Effector memory CD4-positive, alpha-beta T cell (primary cell): ENCODE measurements around the gene ANKRD55.
"Not testable (repeated sequence)": the region's sequence is repeated elsewhere in the genome, so short reads cannot be mapped to it uniquely, and the experiment has no call there.

Experiments used
- DNase-seq, 3 donors: peaks; one replicate each; pipeline ENCODE4 v3.0.0-alpha.2; 2020
- H3K27ac ChIP-seq: 2 replicates; pipeline ENCODE4 v1.7.0; 2013; ENCODE audit warnings: mild to moderate bottlenecking, low read length, moderate library complexity; ENCODE audit not compliant: insufficient read depth, poor library complexity, severe bottlenecking
- H3K27me3 ChIP-seq: replicated peaks from 2 replicates; pipeline ENCODE4 v1.7.0; 2013; ENCODE audit warnings: mild to moderate bottlenecking, low read length; ENCODE audit not compliant: insufficient read depth, control insufficient read depth, poor library complexity, severe bottlenecking
- H3K36me3 ChIP-seq: 2 replicates; pipeline ENCODE4 v1.7.0; 2013; ENCODE audit warnings: mild to moderate bottlenecking, low read length, moderate library complexity; ENCODE audit not compliant: control insufficient read depth, insufficient read depth
- H3K4me1 ChIP-seq: 2 replicates; pipeline ENCODE4 v1.7.0; 2013; ENCODE audit warnings: low read length, mild to moderate bottlenecking; ENCODE audit not compliant: control insufficient read depth, insufficient read depth, poor library complexity, severe bottlenecking
- H3K4me3 ChIP-seq: 2 replicates; pipeline ENCODE4 v1.7.0; 2013; ENCODE audit warnings: low read length, low read depth, mild to moderate bottlenecking; ENCODE audit not compliant: insufficient read depth, poor library complexity, severe bottlenecking
- H3K9me3 ChIP-seq: 2 replicates; pipeline ENCODE4 v1.7.0; 2013; ENCODE audit warnings: mild to moderate bottlenecking, low read length, moderate library complexity; ENCODE audit not compliant: control insufficient read depth

ANKRD55 gene

GRCh38 chr5:56253924-56254323 lies 20.8 kb upstream of the ANKRD55 start:
- Histone ChIP-seq H3K36me3 (no peaks in the 10 kb centered on the region), H3K27ac (no peak overlapping the region), H3K4me3 (no peak overlapping the region), H3K27me3 (no peaks in the 10 kb centered on the region), H3K4me1 (no peaks in the 10 kb centered on the region), H3K9me3 (no peaks in the 10 kb centered on the region)
- DNase-seq, result no peak

DNA sequence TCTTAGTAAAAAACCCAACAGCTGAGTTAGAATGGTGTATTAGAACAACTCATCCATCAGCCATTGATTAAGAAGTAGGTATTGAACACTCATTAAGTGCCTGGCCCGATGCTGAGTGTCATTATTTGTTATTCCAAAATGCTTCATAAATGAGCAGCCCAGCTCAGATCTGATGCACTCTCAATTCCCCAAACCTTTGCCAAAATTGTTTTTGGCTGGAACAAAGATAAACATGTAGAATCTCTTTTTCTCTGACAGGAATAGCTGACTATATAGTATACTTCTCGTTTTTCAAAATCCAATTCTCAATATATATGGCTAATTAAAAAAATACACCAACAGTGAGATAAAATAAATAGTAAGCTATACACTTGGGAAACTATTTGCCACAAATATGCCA lies 20.0 kb upstream of the ANKRD55 start:
- Histone ChIP-seq H3K36me3 (no peaks in the 10 kb centered on the region), H3K27ac (no peak overlapping the region)

DNA sequence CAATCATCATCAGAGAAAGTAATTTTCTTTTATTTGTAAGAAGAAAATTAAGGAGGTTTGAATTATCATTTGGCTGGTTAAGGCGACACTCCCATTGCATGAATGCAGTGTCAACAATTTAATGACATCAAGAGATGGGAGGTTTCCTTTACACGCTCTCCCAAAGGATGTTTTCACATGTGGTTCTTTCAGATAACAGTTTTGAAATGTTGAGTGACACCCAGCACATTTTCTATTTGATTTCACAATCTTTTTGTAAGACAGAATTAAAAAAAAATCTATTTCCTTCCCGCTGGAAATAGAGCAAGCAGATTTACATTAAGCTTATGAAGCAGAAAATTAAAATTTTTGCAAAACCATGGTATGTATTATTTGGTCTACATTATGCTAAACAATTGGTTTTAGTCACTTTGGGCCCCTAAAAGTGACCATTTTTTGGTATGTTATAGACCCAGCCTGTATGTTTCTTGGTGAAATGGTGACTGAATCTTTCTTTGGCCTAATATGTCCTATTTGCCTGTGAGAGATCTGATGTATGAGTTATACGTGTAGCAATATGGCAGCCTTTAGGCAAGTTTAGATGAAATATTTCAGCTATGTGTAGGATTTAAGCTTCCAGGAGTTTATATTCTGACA lies 18.9 kb upstream of the ANKRD55 start:
- Histone ChIP-seq H3K4me3 (no peak overlapping the region), H3K27ac (no peak overlapping the region), H3K36me3 (no peaks in the 10 kb centered on the region), H3K9me3 (no peaks in the 10 kb centered on the region), H3K4me1 (no peaks in the 10 kb centered on the region), H3K27me3 (no peaks in the 10 kb centered on the region)
- DNase-seq, result no peak

More for the DNA sequence above, 20.0 kb upstream of the ANKRD55 start:
- H3K27me3 ChIP-seq, result no peaks in the 10 kb centered on the region
- no peaks in the 10 kb centered on the region for H3K9me3 ChIP-seq
- DNase-seq, result no peak
- no peaks in the 10 kb centered on the region for H3K4me1 ChIP-seq
- no peak overlapping the region for H3K4me3 ChIP-seq

- no peak for DNase-seq
- Histone ChIP-seq H3K36me3 (no peaks in the 10 kb centered on the region), H3K4me1 (no peaks in the 10 kb centered on the region), H3K4me3 (no peak overlapping the region), H3K27me3 (no peaks in the 10 kb centered on the region), H3K9me3 (no peaks in the 10 kb centered on the region), H3K27ac (no peak overlapping the region)
Measured at GRCh38 chr5:56251440-56251839, 18.3 kb upstream of the ANKRD55 start.

DNA sequence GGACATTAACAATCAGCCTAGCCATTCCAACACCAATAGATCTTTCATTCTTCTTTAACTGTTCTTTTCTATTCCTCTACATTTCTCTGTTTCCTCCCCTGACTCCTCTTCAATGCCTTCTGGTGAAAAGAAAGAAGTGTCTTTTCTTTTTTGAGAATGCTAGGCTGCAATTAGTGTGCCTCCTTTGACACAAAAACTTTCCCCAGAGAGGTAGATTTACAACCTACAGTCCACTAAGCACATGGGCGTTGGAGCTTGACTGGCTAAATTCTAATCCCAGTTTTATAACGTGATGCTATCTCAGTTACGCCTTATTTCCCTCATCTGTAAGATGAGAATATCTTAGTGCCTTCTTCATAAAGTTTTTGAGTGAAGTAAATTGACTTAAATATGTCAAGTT lies 16.9 kb upstream of the ANKRD55 start:
- Histone ChIP-seq H3K27me3 (no peaks in the 10 kb centered on the region), H3K4me3 (no peak overlapping the region)

GRCh38 chr5:56249085-56249484 lies 16.0 kb upstream of the ANKRD55 start:
- not testable (repeated sequence) for H3K27me3 ChIP-seq, DNase-seq, H3K4me3 ChIP-seq, H3K36me3 ChIP-seq, H3K4me1 ChIP-seq, H3K9me3 ChIP-seq, H3K27ac ChIP-seq

More for the DNA sequence above, 16.9 kb upstream of the ANKRD55 start:
- no peak overlapping the region for H3K27ac ChIP-seq
- no peaks in the 10 kb centered on the region for H3K9me3 ChIP-seq
- no peak for DNase-seq
- H3K36me3 ChIP-seq, result no peaks in the 10 kb centered on the region
- no peaks in the 10 kb centered on the region for H3K4me1 ChIP-seq

- H3K4me1 ChIP-seq, result no peaks in the 10 kb centered on the region
- H3K27me3 ChIP-seq, result no peaks in the 10 kb centered on the region
- no peaks in the 10 kb centered on the region for H3K9me3 ChIP-seq
- no peak for DNase-seq
- no peak overlapping the region for H3K4me3 ChIP-seq
- no peaks in the 10 kb centered on the region for H3K36me3 ChIP-seq
- no peak overlapping the region for H3K27ac ChIP-seq
Measured at GRCh38 chr5:56247592-56247991, 14.5 kb upstream of the ANKRD55 start.

- H3K36me3 ChIP-seq, result no peaks in the 10 kb centered on the region
- H3K27me3 ChIP-seq, result no peaks in the 10 kb centered on the region
- no peaks in the 10 kb centered on the region for H3K4me1 ChIP-seq
- DNase-seq, result no peak
- no peak overlapping the region for H3K27ac ChIP-seq
- H3K4me3 ChIP-seq, result no peak overlapping the region
- no peaks in the 10 kb centered on the region for H3K9me3 ChIP-seq
Measured at GRCh38 chr5:56246769-56247168, 13.6 kb upstream of the ANKRD55 start.

DNA sequence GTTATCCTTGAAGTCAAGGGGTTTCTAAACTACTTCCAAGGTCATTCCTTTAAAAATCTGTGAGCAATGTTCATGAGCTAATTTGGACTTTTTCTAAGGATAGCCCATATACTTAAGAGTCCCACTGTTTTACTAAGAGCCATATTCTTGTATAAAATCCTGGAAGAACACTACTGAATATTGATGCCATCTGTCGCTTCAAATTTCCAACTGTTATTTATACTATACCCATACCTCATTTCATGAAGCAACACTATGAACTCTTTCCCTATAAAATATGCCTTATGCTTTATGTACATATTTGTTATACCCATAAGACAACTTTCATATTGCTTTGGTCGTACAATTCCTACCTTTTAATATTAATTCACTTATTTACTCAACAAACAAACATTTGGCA lies 12.4 kb upstream of the ANKRD55 start:
- Histone ChIP-seq H3K36me3 (no peaks in the 10 kb centered on the region), H3K9me3 (no peaks in the 10 kb centered on the region), H3K27ac (no peak overlapping the region), H3K4me1 (no peaks in the 10 kb centered on the region), H3K27me3 (no peaks in the 10 kb centered on the region), H3K4me3 (no peak overlapping the region)
- DNase-seq, result no peak

GRCh38 chr5:56244627-56245026 lies 11.5 kb upstream of the ANKRD55 start:
- H3K4me1 ChIP-seq, result no peaks in the 10 kb centered on the region
- no peak for DNase-seq
- no peak overlapping the region for H3K4me3 ChIP-seq
- no peak overlapping the region for H3K27ac ChIP-seq
- H3K27me3 ChIP-seq, result no peaks in the 10 kb centered on the region
- H3K36me3 ChIP-seq, result no peaks in the 10 kb centered on the region
- no peaks in the 10 kb centered on the region for H3K9me3 ChIP-seq
